Transverse colon (tissue), 4 donors: Measurements from ENCODE around the gene MGAT3.

ENCODE experiments used
- CTCF ChIP-seq, 5 experiments: fragments of 200-600 bp in 3 of 5; fragments of 450-650 bp in 2 of 5; sonication (generic) in 3 of 5; IDR thresholded peaks; 1 replicate in 2 of 5; 2 replicates in 3 of 5; pipeline ENCODE4 v1.5.1; 2016 to 2017; ENCODE audit warnings: antibody characterized with exemption in 5 of 5, inconsistent platforms in 3 of 5, mild to moderate bottlenecking in 2 of 5, moderate library complexity in 1 of 5
- POLR2A ChIP-seq: fragments of 450-650 bp; IDR thresholded peaks from one replicate; pipeline ENCODE4 v1.6.1; 2016; ENCODE audit warnings: antibody characterized with exemption, mild to moderate bottlenecking, moderate library complexity
- POLR2AphosphoS5 ChIP-seq, 3 donors: sonication (generic); formaldehyde crosslinking; IDR thresholded peaks; one replicate each; pipeline ENCODE4 v1.6.1; 2016; ENCODE audit warnings: antibody characterized with exemption in 3 of 3

- TF ChIP-seq POLR2A (no peak), CTCF (IDR thresholded peaks at IDR 0.05) (peak in 3 of 5 experiments; percentile 27 to 31 (median 29)), POLR2AphosphoS5 (IDR thresholded peaks at IDR 0.05) (peak; percentile 72 to 88 (median 83))
These were observed 62.9 kb downstream of the MGAT3 start for GRCh38 chr22:39519681-39520225.
